Fibroblast of lung (primary cell): Measurements from ENCODE around the gene SUCO.

Experiments
- EZH2 ChIP-seq: IDR thresholded peaks from 2 replicates; pipeline ENCODE4 v1.5.1; 2012; ENCODE audit warnings: low read length, control low read depth, mild to moderate bottlenecking; ENCODE audit errors: missing control alignments
- TF ChIP-seq, protein P1 (sequence below), 2 donors: IDR thresholded peaks in 1 of 2; conservative IDR thresholded peaks in 1 of 2; 1 replicate in 1 of 2; 2 replicates in 1 of 2; pipeline ENCODE4 v1.5.1; 2011 to 2012; ENCODE audit warnings: low read length in 2 of 2, control low read depth in 1 of 2, inconsistent platforms in 1 of 2, low read depth in 1 of 2, mild to moderate bottlenecking in 1 of 2

GRCh38 chr1:172559572-172560210 lies 26.7 kb downstream of the SUCO start:
- TF ChIP-seq EZH2 = no peak
- TF ChIP-seq, protein P1, sequence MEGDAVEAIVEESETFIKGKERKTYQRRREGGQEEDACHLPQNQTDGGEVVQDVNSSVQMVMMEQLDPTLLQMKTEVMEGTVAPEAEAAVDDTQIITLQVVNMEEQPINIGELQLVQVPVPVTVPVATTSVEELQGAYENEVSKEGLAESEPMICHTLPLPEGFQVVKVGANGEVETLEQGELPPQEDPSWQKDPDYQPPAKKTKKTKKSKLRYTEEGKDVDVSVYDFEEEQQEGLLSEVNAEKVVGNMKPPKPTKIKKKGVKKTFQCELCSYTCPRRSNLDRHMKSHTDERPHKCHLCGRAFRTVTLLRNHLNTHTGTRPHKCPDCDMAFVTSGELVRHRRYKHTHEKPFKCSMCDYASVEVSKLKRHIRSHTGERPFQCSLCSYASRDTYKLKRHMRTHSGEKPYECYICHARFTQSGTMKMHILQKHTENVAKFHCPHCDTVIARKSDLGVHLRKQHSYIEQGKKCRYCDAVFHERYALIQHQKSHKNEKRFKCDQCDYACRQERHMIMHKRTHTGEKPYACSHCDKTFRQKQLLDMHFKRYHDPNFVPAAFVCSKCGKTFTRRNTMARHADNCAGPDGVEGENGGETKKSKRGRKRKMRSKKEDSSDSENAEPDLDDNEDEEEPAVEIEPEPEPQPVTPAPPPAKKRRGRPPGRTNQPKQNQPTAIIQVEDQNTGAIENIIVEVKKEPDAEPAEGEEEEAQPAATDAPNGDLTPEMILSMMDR (conservative IDR thresholded peaks at IDR 0.05 in 1 of 2, IDR thresholded peaks at IDR 0.05 in 1 of 2; ENCODE audit: low read depth in 1 of 2, low read length in 2 of 2) = no peak
